ENCODE results near the gene S100A6. TPM values are rescaled to one million over a fixed set of nuclear protein-coding genes. Genes with fewer than 3 reads are reported as not detected.
A peak's percentile ranks its signal among the peaks of the same experiment; 100 is the strongest.

Gene S100A6
- total RNA-seq, 4 donors from 2014 or later: 219 to 881 (median 433) TPM

GRCh38 chr1:153560241-153560640 is 24.4 kb upstream of the S100A6 start:
- H3K27ac ChIP-seq: no peak overlapping the region
- H3K27me3 ChIP-seq: no peaks in the 10 kb centered on the region
- in situ Hi-C loops (cut with MboI; ENCODE audit: low pct_ligation_motif_present in 1 of 4, low pct_unique_long_range_greater_than_20kb in 1 of 4, low sequenced_read_pairs in 3 of 4) (no loop called here), intact Hi-C loops (cut with DNase I; ENCODE audit: low total_unique reads) (no loop called here)
- no peak overlapping the region for H3K4me3 ChIP-seq
- H3K4me1 ChIP-seq: peaks cover 0 to 4% (median under 1%) of the 10 kb centered on the region in 4 donors
- H3K9me3 ChIP-seq: no peaks in the 10 kb centered on the region
- no peaks in the 10 kb centered on the region for H3K36me3 ChIP-seq
- TF ChIP-seq POLR2AphosphoS5 (IDR thresholded peaks at IDR 0.05) (no peak), EP300 (IDR thresholded peaks at IDR 0.05; ENCODE audit: low read depth) (no peak), POLR2A (IDR thresholded peaks at IDR 0.05) (no peak)
- TF ChIP-seq, protein P1, sequence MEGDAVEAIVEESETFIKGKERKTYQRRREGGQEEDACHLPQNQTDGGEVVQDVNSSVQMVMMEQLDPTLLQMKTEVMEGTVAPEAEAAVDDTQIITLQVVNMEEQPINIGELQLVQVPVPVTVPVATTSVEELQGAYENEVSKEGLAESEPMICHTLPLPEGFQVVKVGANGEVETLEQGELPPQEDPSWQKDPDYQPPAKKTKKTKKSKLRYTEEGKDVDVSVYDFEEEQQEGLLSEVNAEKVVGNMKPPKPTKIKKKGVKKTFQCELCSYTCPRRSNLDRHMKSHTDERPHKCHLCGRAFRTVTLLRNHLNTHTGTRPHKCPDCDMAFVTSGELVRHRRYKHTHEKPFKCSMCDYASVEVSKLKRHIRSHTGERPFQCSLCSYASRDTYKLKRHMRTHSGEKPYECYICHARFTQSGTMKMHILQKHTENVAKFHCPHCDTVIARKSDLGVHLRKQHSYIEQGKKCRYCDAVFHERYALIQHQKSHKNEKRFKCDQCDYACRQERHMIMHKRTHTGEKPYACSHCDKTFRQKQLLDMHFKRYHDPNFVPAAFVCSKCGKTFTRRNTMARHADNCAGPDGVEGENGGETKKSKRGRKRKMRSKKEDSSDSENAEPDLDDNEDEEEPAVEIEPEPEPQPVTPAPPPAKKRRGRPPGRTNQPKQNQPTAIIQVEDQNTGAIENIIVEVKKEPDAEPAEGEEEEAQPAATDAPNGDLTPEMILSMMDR (IDR thresholded peaks at IDR 0.05): no peak
- 86 to 96% methylated on average over 2 of the region's 2 CpGs for WGBS, 2 donors (ENCODE audit: low coverage in 1 of 2)
- no peak for DNase-seq

- intact Hi-C loops (cut with DNase I; ENCODE audit: low total_unique reads) (no loop called here), in situ Hi-C loops (cut with MboI; ENCODE audit: low pct_ligation_motif_present in 1 of 4, low pct_unique_long_range_greater_than_20kb in 1 of 4, low sequenced_read_pairs in 3 of 4) (no loop called here)
- H3K36me3 ChIP-seq: no peaks in the 10 kb centered on the region
- peaks cover 0 to 6% (median 0%) of the 10 kb centered on the region in 4 donors for H3K4me1 ChIP-seq
- no peak overlapping the region for H3K4me3 ChIP-seq
- no peak overlapping the region for H3K27ac ChIP-seq
- H3K9me3 ChIP-seq: no peaks in the 10 kb centered on the region
- 93 to 100% methylated on average over 2 to 3 of the region's 3 CpGs for WGBS, 2 donors (ENCODE audit: low coverage in 1 of 2)
- no peak for DNase-seq
- no peak for TF ChIP-seq POLR2AphosphoS5 (IDR thresholded peaks at IDR 0.05)
- TF ChIP-seq, protein P1 (IDR thresholded peaks at IDR 0.05): no peak
- no peak for TF ChIP-seq EP300 (IDR thresholded peaks at IDR 0.05; ENCODE audit: low read depth)
- no peak for TF ChIP-seq POLR2A (IDR thresholded peaks at IDR 0.05)
- no peaks in the 10 kb centered on the region for H3K27me3 ChIP-seq
Observed at GRCh38 chr1:153557877-153558276, 22.1 kb upstream of the S100A6 start.

GRCh38 chr1:153556348-153556747 is 20.6 kb upstream of the S100A6 start:
- intact Hi-C loops (cut with DNase I; ENCODE audit: low total_unique reads): no loop called here
- Histone ChIP-seq H3K4me3 (no peak overlapping the region), H3K9me3 (no peaks in the 10 kb centered on the region), H3K36me3 (no peaks in the 10 kb centered on the region), H3K4me1 (peaks cover 0 to 6% (median 0%) of the 10 kb centered on the region in 4 donors), H3K27me3 (no peaks in the 10 kb centered on the region), H3K27ac (no peak overlapping the region)
- TF ChIP-seq POLR2AphosphoS5 (IDR thresholded peaks at IDR 0.05) (no peak), EP300 (IDR thresholded peaks at IDR 0.05; ENCODE audit: low read depth) (no peak), POLR2A (IDR thresholded peaks at IDR 0.05) (no peak)
- TF ChIP-seq, protein P1 (IDR thresholded peaks at IDR 0.05): no peak
- in situ Hi-C loops (cut with MboI; ENCODE audit: low pct_ligation_motif_present in 1 of 4, low pct_unique_long_range_greater_than_20kb in 1 of 4, low sequenced_read_pairs in 3 of 4): no loop called here
- 100% methylated on average over 1 of the region's 1 CpG; no CpG with 5 or more reads in 1 of the 2 donors for WGBS, 2 donors (ENCODE audit: low coverage in 1 of 2)
- DNase-seq: no peak

GRCh38 chr1:153553830-153554541 is 18.2 kb upstream of the S100A6 start:
- Histone ChIP-seq H3K27me3 (no peaks in the 10 kb centered on the region), H3K4me1 (peaks cover 5 to 15% (median 9%) of the 10 kb centered on the region in 4 donors), H3K4me3 (no peak overlapping the region), H3K9me3 (no peaks in the 10 kb centered on the region), H3K36me3 (no peaks in the 10 kb centered on the region), H3K27ac (peak overlapping the region in 1 of 4 donors; percentile 24)
- in situ Hi-C loops (cut with MboI; ENCODE audit: low pct_ligation_motif_present in 1 of 4, low pct_unique_long_range_greater_than_20kb in 1 of 4, low sequenced_read_pairs in 3 of 4): no loop called here
- TF ChIP-seq POLR2AphosphoS5 (IDR thresholded peaks at IDR 0.05) (no peak), EP300 (IDR thresholded peaks at IDR 0.05; ENCODE audit: low read depth) (no peak), POLR2A (IDR thresholded peaks at IDR 0.05) (no peak)
- TF ChIP-seq, protein P1 (IDR thresholded peaks at IDR 0.05): no peak
- DNase-seq: no peak
- intact Hi-C loops (cut with DNase I; ENCODE audit: low total_unique reads): no loop called here
- 60 to 77% methylated on average over 1 to 2 of the region's 2 CpGs for WGBS, 2 donors (ENCODE audit: low coverage in 1 of 2)
